ENCODE results near the gene CDKN2B. TPM values are rescaled to one million over a fixed set of nuclear protein-coding genes. Genes with fewer than 3 reads are reported as not detected.

CDKN2B gene
- total RNA-seq, 2 donors from 2014 or later = 158 to 160 TPM

DNA sequence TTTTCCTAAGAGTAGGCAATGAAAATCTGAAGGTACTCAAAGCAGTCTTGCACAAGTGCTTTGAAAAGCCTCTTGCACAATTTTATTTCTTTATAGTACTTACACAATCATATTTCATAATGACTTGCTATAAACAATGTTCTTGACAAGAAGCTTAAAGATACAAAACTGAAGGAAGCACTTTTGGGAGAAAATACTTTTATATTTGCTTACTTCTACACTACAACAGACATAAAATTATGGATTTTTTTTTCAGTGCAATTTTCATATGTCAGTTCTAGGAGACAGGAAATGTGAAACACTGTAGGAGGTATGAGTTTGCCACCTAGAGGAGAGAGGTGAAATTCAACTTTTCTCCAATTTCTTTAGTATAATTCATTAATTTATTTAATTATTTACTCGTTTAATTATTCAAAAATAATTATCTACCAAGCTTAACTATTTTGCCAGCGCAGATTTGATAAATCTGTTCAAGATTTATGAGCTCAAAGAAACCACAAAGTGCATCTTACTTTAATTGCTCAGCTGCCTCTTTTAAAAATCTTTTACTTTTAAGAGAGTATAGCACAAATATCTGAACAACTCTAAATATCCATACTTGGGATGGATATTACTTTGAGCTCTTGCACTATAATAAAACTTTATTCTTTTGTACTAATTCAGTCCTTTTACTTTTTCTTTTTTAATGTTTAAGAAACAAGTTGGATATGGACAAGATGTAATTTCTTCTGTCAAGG is 29.0 kb upstream of the CDKN2B start:
- ATAC-seq = peak; percentile 51
- DNase-seq = no peak
- intact Hi-C loops (cut with DNase I, micrococcal nuclease) = no loop called here

DNA sequence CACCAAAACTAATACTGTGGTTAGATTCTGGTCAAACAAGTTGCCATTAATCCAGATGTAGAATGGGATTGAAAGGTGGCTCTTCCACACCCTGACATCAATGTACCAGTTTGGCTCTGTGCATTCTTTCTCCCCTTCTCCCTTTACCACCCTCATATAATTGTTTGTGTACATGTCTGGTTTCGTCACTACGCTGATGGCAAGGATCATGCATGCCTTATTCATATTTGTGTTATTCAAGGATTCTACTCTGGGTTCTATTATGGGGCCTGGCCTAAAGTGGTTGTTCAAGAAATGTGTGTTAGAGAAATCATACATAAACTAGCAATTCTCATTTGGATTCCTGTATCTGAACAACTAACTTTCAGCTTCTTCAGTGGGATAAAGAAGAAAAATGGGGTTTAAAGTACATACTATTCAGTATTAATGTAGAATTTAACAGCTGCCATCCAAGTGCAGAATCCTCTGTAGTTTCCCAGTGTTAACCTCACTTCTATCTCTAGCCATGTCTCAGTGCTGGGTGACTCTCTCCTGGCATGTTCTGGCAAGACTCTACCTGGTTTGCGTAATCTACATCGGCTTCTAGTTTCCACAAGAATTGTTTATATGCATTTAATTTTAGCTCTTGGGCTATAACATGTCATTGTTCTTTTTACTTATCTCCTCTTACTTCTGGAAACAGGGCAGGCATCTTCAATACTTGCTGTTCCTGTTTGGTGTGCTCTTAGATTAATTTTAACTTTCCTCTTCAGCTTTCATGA is 27.9 kb upstream of the CDKN2B start:
- DNase-seq = no peak
- intact Hi-C loops (cut with DNase I, micrococcal nuclease) = no loop called here
- no peak for ATAC-seq

DNA sequence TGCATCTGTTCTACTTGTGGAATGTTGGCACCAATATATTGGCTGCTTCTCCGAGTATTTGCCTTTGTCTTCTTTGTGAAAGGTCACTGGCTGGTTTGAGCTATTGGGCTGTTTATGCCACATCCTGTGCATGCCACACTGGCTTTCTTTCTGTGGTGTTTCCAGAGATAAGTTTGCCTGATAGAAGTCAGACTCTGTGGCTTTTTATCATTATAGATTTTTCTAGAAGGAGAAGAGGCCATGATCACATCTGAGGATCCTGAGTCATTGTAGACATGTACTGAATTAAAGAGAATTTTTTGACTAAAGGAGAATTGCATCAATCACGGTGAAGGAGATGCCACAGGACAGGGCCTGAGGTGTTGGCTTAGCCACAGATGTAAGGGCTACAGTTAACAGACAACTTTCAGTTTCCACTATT is 26.5 kb upstream of the CDKN2B start:
- intact Hi-C loops (cut with DNase I, micrococcal nuclease) = no loop called here
- no peak for DNase-seq
- ATAC-seq = no peak

DNA sequence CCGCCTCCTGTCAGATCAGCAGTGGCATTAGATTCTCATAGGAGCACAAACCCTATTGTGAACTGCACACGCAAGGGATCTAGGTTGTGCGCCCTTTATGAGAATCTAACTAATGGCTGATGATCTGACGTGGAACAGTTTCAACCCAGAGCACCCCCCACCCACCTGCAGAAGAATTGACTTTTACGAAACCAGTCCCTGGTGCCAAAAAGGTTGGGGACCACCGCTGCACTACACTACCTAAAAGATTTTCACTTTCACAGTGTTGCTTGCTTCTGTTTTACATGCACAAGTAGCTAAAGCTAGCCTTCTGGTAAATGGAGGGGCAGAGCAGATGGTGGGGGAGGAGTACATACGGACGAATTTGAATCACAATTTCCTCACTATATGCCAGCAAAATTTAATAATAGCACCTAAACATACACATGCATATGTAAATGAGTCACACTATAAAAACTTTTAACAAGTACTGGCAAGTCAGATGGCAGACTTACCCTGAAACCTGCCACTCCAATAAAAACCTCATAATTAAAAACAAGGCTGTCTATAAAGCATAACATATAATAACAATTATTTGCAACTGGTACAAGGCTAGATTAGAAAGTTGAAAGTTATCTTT is 24.0 kb upstream of the CDKN2B start:
- ATAC-seq = no peak
- DNase-seq = no peak
- intact Hi-C loops (cut with DNase I, micrococcal nuclease) = no loop called here

DNA sequence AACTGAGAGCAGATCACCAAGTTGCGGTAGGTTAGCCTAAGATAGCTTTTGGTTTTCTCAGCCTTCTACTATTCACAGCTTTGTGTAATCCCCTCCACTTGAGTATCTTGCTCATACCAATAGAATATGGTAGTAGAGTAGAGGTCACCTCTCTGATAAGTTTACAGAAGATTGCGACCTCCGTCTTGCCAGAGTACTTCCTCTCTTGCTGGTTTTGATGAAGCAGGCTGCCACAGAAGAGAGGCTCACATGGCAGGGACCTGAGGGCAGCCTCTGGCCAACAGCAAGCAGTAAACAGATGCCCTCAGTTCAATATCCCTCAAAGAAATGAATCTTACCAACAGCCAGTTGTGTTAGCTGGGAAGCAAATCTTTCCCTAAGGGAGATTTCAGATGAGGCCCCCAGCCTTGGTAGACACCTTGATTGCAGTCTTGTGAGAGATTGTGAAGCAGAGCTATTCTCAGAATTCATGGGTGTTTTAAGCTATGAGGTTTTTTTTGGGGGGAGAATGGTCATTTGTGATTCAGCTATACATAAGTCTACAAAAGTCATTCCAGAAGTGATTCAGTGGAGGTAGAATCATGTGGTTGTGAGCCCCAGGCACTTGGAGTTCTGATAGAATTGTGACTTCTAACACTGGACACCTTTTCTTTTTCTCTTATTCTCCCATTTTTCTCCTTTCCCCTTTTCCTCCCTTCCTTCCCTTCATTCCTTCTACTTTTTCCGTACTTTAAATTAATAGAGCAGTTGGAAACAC is 22.7 kb upstream of the CDKN2B start:
- intact Hi-C loops (cut with DNase I, micrococcal nuclease) = no loop called here
- DNase-seq = no peak
- ATAC-seq = no peak

DNA sequence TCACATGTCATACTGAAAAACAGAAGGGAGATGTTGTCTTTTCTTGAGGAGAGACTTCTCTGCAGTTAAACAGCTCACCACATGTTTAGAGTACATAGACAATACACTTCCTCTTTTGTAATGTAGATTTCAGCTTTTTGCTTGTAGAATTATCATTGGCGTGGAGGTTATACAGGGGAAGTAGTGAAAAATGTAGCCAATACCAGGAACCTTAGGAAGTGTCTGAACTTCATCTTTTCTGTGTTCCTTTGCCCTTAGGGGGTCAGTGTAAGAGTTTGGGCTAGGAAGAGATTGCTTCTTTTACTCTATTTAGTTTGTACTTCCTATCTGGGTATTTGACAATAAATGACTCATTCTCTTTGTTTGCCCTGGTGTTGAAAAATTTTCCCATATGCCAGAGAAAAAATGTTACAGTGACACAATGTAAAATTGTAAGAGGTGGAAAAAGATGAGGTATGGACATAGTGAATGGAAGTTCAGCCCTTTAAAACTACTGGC is 21.0 kb upstream of the CDKN2B start:
- intact Hi-C loops (cut with DNase I, micrococcal nuclease) = no loop called here
- DNase-seq (no peak), ATAC-seq (peak; percentile 58)

DNA sequence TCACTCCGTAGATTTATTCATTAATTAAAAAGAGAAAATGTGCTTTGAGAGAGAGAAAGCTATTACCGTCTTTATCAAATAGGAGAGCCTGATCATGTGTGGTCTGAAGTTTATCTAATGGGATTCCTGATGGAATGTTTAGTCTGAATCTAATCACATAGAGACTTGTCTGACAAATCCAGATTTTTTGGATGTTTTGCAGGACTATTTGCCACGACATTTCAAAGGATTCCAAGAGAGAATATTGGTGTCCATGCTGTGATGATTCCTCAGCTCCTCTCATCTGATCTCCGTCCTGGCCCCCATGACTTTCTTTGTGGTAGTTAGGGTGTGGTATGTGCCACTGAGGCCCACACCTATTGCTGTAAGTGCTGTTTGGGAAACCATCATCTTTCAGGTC is 20.1 kb upstream of the CDKN2B start:
- intact Hi-C loops (cut with DNase I, micrococcal nuclease) = no loop called here
- ATAC-seq = no peak
- no peak for DNase-seq

DNA sequence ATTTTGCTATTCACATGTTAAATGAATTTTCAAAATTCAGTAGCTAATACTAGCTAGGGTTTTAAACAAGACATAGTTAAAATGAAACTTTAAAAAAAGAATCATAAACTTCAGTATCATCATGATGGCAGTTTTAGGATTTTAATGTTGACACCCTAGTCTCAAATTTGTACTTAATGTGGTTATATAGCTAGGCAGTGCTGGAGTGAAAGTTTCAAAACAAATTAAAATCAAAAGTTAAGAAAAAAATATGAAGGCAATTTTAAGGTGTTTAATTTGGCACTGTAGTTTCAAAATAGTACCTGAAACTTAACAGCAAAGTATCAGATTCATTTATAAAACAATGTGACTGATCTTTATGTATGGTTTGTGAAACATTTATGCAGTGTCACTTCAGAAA is 19.3 kb upstream of the CDKN2B start:
- intact Hi-C loops (cut with DNase I, micrococcal nuclease) = no loop called here
- DNase-seq (no peak), ATAC-seq (no peak)

DNA sequence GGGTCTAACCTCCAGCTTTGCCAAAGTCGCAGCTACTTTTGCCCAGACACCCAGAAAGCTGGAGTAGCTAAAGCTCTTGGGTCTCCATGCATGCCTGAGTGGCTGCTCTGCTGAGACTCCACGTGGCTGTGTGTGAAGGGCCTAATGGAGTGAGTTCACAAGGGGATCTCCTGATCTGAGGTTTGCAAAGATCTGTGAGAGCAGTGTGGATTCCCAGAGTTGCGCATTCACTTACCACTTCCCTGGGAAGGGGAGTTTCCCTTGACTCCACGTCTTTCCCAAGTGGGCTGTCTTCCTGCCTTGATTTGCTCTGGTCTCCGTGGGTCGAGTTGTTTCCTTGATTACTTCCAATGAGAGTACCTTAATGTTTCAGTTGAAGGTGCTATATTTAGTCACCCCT is 17.6 kb upstream of the CDKN2B start:
- intact Hi-C loops (cut with DNase I, micrococcal nuclease) = no loop called here
- no peak for DNase-seq
- no peak for ATAC-seq

DNA sequence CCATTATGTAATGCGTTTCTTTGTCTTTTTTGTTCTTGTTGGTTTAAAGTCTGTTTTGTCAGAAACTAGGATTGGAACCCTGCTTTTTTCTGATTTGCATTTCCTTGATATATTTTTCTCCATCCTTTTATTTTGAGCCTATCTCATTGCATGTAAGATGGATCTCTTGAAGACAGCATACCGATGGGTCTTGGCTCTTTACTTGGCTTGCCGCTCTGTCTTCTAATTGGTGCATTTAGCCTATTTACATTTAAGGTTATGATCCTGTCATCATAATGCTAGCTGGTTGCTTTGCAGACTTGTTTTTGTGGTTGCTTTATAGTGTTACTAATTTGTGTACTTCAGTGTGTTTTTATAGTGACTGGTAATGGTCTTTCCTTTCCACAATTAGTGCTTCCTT is 13.3 kb upstream of the CDKN2B start:
- intact Hi-C loops (cut with DNase I, micrococcal nuclease) = no loop called here
- ATAC-seq (no peak), DNase-seq (no peak)

DNA sequence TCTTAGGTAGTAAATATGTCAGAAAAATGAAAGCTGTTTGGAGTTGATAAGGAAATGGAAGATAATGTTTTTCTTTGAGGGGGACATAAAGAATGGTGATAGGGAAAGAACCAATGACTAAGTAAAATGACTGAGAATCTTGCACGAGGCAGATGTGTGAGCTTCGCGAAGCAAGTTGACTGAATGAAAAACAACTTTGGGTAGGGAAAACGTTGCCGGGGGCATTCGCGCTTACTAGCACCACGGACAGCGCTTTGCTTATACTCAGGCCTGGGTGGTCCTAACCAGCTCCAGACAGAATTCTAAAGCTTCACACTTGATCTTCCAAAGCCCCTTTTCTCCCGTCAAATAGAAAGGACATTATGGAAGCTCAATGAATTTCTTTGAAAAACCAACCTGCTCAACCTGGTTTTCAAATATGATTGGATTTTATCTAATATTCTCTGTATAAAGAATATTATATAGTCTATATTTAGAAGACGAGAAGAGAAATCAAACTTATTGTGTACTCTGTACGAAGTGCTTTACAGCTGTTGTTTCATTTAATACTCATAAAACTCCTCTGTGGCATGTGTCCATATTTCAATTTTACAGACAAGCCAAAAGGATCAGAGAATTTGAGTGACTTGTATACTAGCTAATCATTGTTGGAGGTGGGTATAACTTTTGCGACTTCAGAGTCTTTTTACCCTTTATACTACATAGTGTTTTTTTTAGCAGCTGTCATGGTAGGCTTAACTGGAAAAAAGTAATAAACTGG is 1.9 kb upstream of the CDKN2B start:
- intact Hi-C loops (cut with DNase I, micrococcal nuclease) = no loop called here
- no peak for DNase-seq
- ATAC-seq = no peak

DNA sequence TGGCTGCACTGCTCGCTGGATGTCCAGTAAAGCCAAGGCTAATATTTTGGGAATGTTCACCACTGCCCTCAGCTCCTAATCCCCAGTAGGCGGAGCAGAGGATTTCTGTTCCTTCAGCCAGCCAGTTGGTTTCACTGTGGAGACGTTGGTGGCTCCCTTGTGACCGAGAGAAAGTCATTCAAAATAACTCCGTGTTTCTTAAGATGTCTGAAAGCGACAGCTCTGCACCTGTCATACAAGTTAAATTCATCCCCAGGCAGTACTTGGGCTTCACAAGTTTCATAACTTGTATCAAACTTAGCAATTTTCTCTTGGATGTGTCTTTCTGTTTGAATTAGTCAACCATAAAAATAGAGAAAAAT is 382 bp upstream of the CDKN2B start:
- no peak for DNase-seq

DNA sequence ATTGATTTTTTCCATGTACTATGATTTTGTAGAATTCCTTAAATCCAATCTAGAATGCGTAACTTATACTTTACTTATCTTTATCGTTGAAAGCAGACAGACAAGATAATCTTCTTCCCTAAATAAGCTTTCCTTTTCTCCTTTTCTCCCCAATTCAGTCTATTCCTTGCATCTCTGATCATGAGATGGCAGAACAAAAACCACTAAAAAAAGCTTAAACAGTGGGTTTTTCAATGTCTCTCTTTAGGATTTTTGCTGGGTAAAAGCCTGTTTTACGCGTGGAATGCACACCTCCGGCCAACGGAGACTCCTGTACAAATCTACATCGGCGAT is 755 bp downstream of the CDKN2B start:
- ATAC-seq (no peak), DNase-seq (no peak)
- intact Hi-C loops (cut with DNase I, micrococcal nuclease) = loop anchor here in 1 of 2 donors (5.0 kb wide), 1 partner anchor 196 kb away; no protein-coding TSS in a partner anchor

More for the DNA sequence above, 382 bp upstream of the CDKN2B start:
- peak; percentile 8 for ATAC-seq
- intact Hi-C loops (cut with DNase I, micrococcal nuclease) = loop anchor here in 1 of 2 donors (5.0 kb wide), 1 partner anchor 197 kb away; no protein-coding TSS in a partner anchor

DNA sequence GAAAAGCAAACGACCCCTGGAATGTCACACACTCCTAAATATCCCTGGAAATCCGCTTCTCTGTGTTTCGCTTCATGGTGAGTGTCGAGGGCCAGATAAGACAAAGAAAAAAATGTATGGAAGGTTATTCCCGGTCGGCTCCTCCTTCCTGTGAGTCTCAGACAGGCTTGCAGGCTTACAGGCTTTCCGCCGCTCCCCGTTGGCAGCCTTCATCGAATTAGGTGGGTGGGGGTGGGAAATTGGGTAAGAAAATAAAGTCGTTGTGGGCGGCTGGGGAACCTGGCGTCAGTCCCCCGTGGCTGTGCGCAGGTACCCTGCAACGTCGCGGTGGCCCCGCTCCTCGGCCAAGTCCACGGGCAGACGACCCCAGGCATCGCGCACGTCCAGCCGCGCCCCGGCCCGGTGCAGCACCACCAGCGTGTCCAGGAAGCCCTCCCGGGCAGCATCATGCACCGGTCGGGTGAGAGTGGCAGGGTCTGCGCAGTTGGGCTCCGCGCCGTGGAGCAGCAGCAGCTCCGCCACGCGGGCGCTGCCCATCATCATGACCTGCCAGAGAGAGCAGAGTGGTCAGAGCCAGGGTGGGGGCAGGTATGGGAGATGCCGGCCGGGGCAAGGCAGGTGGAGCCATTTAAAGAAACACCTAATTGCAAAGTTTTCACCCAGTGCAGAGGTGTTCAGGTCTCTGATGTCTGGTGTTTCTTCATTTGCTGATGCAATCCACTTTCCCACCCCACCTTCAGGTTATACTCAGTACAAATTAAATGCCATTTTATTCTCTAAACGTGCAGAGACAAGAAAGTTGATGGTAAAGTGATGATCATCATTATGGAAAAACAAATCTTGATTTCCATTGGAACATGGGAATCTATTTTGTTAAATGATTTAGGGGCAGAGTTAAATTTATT is 3.2 kb downstream of the CDKN2B start:
- DNase-seq (no peak), ATAC-seq (no peak)
- intact Hi-C loops (cut with DNase I, micrococcal nuclease) = loop anchor here in 1 of 2 donors (5.0 kb wide), 1 partner anchor 194 kb away; no protein-coding TSS in a partner anchor

DNA sequence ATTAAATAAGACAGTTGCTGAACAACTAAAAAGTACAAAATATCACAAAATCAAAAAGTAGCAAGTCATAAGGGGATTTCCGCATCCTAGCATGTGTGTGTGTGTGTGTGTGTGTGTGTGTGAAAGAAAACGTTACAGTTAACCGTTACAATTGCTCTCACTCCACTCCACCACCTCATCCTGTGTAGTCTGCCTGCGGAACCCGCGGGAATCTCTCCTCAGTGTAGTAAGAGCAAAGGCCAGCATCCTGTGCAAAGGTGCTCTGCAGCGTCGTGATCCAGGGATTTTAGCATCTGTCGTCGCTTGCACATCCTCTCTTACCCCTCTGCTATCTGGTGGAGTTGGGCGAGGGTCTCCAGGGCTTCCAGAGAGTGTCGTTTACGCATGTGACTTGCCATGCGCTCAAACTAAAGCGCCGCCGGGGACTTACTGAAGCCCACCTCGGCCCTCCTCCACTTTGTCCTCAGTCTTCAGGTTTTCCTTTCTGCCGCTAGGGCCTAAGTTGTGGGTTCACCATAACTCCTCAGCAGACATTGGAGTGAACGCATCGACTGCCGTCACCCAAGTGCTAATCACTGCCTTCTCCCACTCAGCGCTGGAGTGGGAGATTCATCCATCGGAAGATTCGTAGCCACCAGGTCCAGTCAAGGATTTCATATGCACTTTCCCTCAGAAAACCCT is 3.9 kb downstream of the CDKN2B start:
- intact Hi-C loops (cut with DNase I, micrococcal nuclease) = loop anchor here in 1 of 2 donors (5.0 kb wide), 1 partner anchor 193 kb away; no protein-coding TSS in a partner anchor

DNA sequence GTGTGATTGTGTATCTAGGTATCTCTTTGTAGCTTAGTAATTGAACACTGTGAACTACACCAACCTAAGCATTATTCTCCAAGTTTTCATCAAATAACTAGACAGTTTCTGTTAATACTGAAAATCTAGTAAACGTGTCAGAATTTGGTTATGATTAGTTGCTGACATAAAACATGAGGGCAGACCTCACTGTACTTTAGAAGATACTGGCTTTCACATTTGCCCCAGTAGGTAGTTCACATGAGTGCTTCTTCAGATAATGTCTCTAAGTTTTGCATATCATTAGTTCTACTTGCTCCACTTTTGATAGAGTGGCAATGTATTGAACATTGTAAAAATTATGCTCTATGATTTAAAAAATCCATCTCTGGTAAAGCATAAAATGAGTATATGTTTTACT is 7.1 kb downstream of the CDKN2B start:
- ATAC-seq (no peak), DNase-seq (no peak)
- intact Hi-C loops (cut with DNase I, micrococcal nuclease) = no loop called here

More for the DNA sequence above, 3.9 kb downstream of the CDKN2B start:
- ATAC-seq (no peak), DNase-seq (no peak)

DNA sequence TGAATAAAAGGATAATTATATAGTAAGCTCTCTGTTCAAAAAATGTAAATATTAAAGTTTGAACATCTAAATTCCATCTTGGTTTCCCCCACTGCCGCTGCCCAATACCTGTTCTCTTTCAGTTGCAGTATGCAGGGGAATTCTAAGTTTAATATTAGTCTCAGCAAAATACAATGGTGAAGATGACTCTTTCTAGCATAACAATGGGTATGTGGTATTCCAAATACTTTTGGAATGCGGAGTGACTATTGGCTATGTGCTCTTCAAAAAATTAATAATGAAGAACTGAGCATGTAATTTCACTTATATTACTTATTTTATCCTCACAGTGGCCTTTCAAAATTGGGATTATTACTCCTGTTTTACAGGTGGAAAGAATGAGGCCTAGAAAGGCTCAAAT is 11.1 kb downstream of the CDKN2B start:
- intact Hi-C loops (cut with DNase I, micrococcal nuclease) = no loop called here
- DNase-seq (no peak), ATAC-seq (no peak)

Data from left colon (tissue), 2 donors.